IMR-90 (cell line): ENCODE measurements around the gene HS6ST3. TPM values are rescaled to one million over a fixed set of nuclear protein-coding genes. Genes with fewer than 3 reads are reported as not detected.

Experiments used
- ATAC-seq: fragments of 200-7000 bp; cut with Tn5 transposase; 2 replicates; pipeline ENCODE4 v1.9.1; 2020; ENCODE audit warnings: low read depth, mild to moderate bottlenecking, moderate library complexity
- BruUV-seq: library from RNA; stranded (reverse); fragments of 400-500 nt; replicated peaks from 2 replicates; lab custom pipeline; 2021; lab: Mats Ljungman, UMichigan
- CTCF ChIA-PET: fragments of 300-600 bp; formaldehyde crosslinking; extraction: SDS; loops from one replicate; lab custom pipeline; 2021; ENCODE audit warnings: antibody characterized with exemption; lab: Yijun Ruan, JAX
- POLR2A ChIA-PET: fragments of 300-600 bp; sonication (Branson Sonifier 250); formaldehyde crosslinking; loops from one replicate; lab custom pipeline; 2022; ENCODE audit warnings: antibody characterized with exemption; ENCODE audit not compliant: unreplicated experiment; lab: Charles Lee
- DNase-seq: peaks from one replicate; pipeline ENCODE4 v3.0.0; 2013
- H2AFZ ChIP-seq: replicated peaks from 2 replicates; pipeline ENCODE3; 2013; ENCODE audit warnings: low read length, mild to moderate bottlenecking; ENCODE audit not compliant: poor library complexity
- H2AK5ac ChIP-seq: 2 replicates; pipeline ENCODE4 v1.6.1; 2013; ENCODE audit warnings: low read depth, low read length, inconsistent platforms
- H2AK9ac ChIP-seq: replicated peaks from 2 replicates; pipeline ENCODE3; 2013; ENCODE audit warnings: mild to moderate bottlenecking, low read depth, low read length, moderate library complexity; ENCODE audit not compliant: poor library complexity
- H2BK120ac ChIP-seq: 2 replicates; pipeline ENCODE4 v1.6.1; 2013; ENCODE audit warnings: low read depth, low read length, inconsistent platforms
- H2BK15ac ChIP-seq: 3 replicates; pipeline ENCODE4 v1.6.1; 2013; ENCODE audit warnings: low read depth, low read length, inconsistent platforms
- H2BK20ac ChIP-seq: 2 replicates; pipeline ENCODE4 v1.6.1; 2013; ENCODE audit warnings: low read depth, mild to moderate bottlenecking, inconsistent platforms, low read length, moderate library complexity
- H2BK5ac ChIP-seq: 2 replicates; pipeline ENCODE4 v1.6.1; 2013; ENCODE audit warnings: mild to moderate bottlenecking, low read depth, low read length, inconsistent platforms; ENCODE audit not compliant: poor library complexity, severe bottlenecking
- H3K14ac ChIP-seq: replicated peaks from 2 replicates; pipeline ENCODE4 v1.6.1; 2013; ENCODE audit warnings: low read depth, low read length, inconsistent platforms
- H3K18ac ChIP-seq: 2 replicates; pipeline ENCODE4 v1.6.1; 2013; ENCODE audit warnings: low read depth, low read length, control low read depth
- H3K23ac ChIP-seq: 2 replicates; pipeline ENCODE4 v1.6.1; 2013; ENCODE audit warnings: low read depth, low read length, inconsistent platforms
- H3K27ac ChIP-seq: 2 replicates; pipeline ENCODE4 v1.5.1; 2013; ENCODE audit warnings: mild to moderate bottlenecking, control low read depth, low read length; ENCODE audit not compliant: insufficient read depth
- H3K27me3 ChIP-seq: 2 replicates; pipeline ENCODE4 v1.6.1; 2013; ENCODE audit warnings: low read length; ENCODE audit not compliant: control insufficient read depth, insufficient read depth
- H3K36me3 ChIP-seq: 2 replicates; pipeline ENCODE4 v1.6.1; 2013; ENCODE audit warnings: low read length, mixed read lengths; ENCODE audit not compliant: control insufficient read depth, insufficient read depth
- H3K4ac ChIP-seq: 2 replicates; pipeline ENCODE4 v1.6.1; 2013; ENCODE audit warnings: low read depth, low read length, inconsistent platforms
- H3K4me1 ChIP-seq: 2 replicates; pipeline ENCODE4 v1.6.1; 2013; ENCODE audit warnings: low read length, mixed read lengths; ENCODE audit not compliant: control insufficient read depth, insufficient read depth
- H3K4me2 ChIP-seq: 2 replicates; pipeline ENCODE4 v1.6.1; 2013; ENCODE audit warnings: low read depth, mild to moderate bottlenecking, control low read depth, low read length, moderate library complexity
- H3K4me3 ChIP-seq: 2 replicates; pipeline ENCODE4 v1.5.1; 2013; ENCODE audit warnings: low read depth, mild to moderate bottlenecking, control low read depth, low read length, moderate library complexity; ENCODE audit not compliant: insufficient read depth
- H3K56ac ChIP-seq: 2 replicates; pipeline ENCODE4 v1.6.1; 2013; ENCODE audit warnings: low read length, inconsistent platforms; ENCODE audit not compliant: insufficient read depth; ENCODE audit errors: extremely low read depth
- H3K79me1 ChIP-seq, 2 experiments: 2 replicates each; pipeline ENCODE4 v1.6.1; 2013; ENCODE audit warnings: low read length in 2 of 2, inconsistent platforms in 1 of 2, low read depth in 1 of 2
- H3K9ac ChIP-seq: 2 replicates; pipeline ENCODE4 v1.6.1; 2013; ENCODE audit warnings: low read depth, low read length, control low read depth
- H3K9me1 ChIP-seq: 2 replicates; pipeline ENCODE4 v1.6.1; 2013; ENCODE audit warnings: low read length, inconsistent platforms; ENCODE audit not compliant: insufficient read depth
- H3K9me3 ChIP-seq: 2 replicates; pipeline ENCODE4 v1.6.1; 2013; ENCODE audit warnings: low read length; ENCODE audit not compliant: control insufficient read depth, insufficient read depth
- H4K20me1 ChIP-seq: 2 replicates; pipeline ENCODE4 v1.6.1; 2013; ENCODE audit warnings: low read length, inconsistent platforms; ENCODE audit not compliant: insufficient read depth
- H4K5ac ChIP-seq: 2 replicates; pipeline ENCODE4 v1.6.1; 2013; ENCODE audit warnings: mild to moderate bottlenecking, low read depth, low read length, control low read depth
- H4K8ac ChIP-seq, 2 experiments: 2 replicates each; pipeline ENCODE4 v1.6.1; 2013; ENCODE audit warnings: low read depth in 2 of 2, low read length in 2 of 2, control low read depth in 1 of 2, inconsistent platforms in 1 of 2
- H4K91ac ChIP-seq: 2 replicates; pipeline ENCODE4 v1.6.1; 2013; ENCODE audit warnings: low read depth, low read length, inconsistent platforms; ENCODE audit not compliant: insufficient read depth
- NFE2L2 ChIP-seq: fragments of 150-350 bp; IDR thresholded peaks from 2 replicates; pipeline ENCODE4 v1.6.1; 2016; ENCODE audit warnings: low read depth, mild to moderate bottlenecking, low read length
- WGBS, 2 experiments: methylation state at CpG; one replicate each; pipeline versions ENCODE4 v1.1.5 to v1.1.7; 2013; ENCODE audit warnings: missing lambda C conversion rate in 2 of 2; ENCODE audit not compliant: insufficient read length in 1 of 2; ENCODE audit errors: extremely low coverage in 2 of 2; 5-methylcytosine and 5-hydroxymethylcytosine counted together
- dilution Hi-C: fragments of 300-500 bp; cut with HindIII; formaldehyde crosslinking; loops from one replicate; pipeline ENCODE4 v1.14.3; 2018; ENCODE audit warnings: low sequenced_read_pairs; ENCODE audit not compliant: unreplicated experiment
- in situ Hi-C: fragments of 300-500 bp; cut with MboI; formaldehyde crosslinking; loops from 3 replicates; pipeline ENCODE4 v1.14.3; 2019; ENCODE audit warnings: low sequenced_read_pairs, inconsistent platforms, mixed read lengths
- intact Hi-C: fragments of 100-400 bp; cut with micrococcal nuclease; formaldehyde crosslinking; loops from 2 replicates; pipeline ENCODE4 v1.10.0; 2022
- polyA plus RNA-seq, 3 experiments: library from polyadenylated mRNA; depleted of rRNA; stranded (reverse); fragments of >200 nt; gene quantifications; 2 replicates each; pipeline ENCODE4 v1.2.3, GENCODE V29; 2012; ENCODE audit warnings: low replicate concordance in 1 of 3
- total RNA-seq: library from RNA; depleted of rRNA; stranded (reverse); fragments of >200 nt; gene quantifications from 2 replicates; pipeline ENCODE4 v1.2.3, GENCODE V29; 2012

Gene HS6ST3
- total and polyA plus RNA-seq, 2 of the 4 experiments (the other 2 are of a cell fraction): not detected

DNA sequence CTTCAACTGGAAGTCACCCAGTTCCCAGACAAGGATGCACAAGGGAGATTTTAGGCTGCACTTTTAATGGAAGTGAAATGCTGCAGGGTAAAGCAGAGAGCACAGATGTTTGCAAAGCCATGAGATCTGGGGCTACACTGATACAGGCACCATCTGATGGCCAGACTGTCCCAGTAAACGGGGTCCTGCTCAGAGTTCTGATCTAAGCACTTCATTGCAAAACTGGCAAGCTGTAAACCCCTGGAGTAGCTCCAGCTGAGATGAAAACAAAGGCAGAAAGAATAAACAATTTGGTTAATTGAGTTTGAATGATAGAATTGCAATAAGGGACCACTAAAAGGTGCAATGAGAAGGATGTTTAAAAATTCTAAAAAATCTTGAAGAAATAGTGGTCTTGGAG lies 707.2 kb downstream of the HS6ST3 start:
- no peak for ATAC-seq

More for the DNA sequence above, 707.2 kb downstream of the HS6ST3 start:
- no peaks in the 10 kb centered on the region for H3K9me3 ChIP-seq
- BruUV-seq: no TSS peak
- H4K8ac ChIP-seq: no peak overlapping the region
- TF ChIP-seq NFE2L2: no peak
- no peak overlapping the region for H2AFZ ChIP-seq
- H3K27me3 ChIP-seq: no peaks in the 10 kb centered on the region
- H2BK5ac ChIP-seq: no peak overlapping the region
- intact Hi-C loops (no loop called here), dilution Hi-C loops (no loop called here), in situ Hi-C loops (no loop called here)
- no peak for DNase-seq
- no peak overlapping the region for H2BK120ac ChIP-seq
- no peak overlapping the region for H3K23ac ChIP-seq
- H3K36me3 ChIP-seq: no peaks in the 10 kb centered on the region
- WGBS, 2 experiments: no CpG with 5 or more reads among the region's 1 CpG
- POLR2A ChIA-PET: no interaction called here
- H3K4me3 ChIP-seq: no peak overlapping the region
- H3K27ac ChIP-seq: no peak overlapping the region
- no peak overlapping the region for H3K18ac ChIP-seq
- no peak overlapping the region for H3K14ac ChIP-seq
- no peak overlapping the region for H3K4ac ChIP-seq
- no peak overlapping the region for H3K4me2 ChIP-seq
- H2BK20ac ChIP-seq: no peak overlapping the region
- H2BK15ac ChIP-seq: no peak overlapping the region
- H3K4me1 ChIP-seq: no peaks in the 10 kb centered on the region
- H3K79me1 ChIP-seq: no peaks in the 10 kb centered on the region
- no peak overlapping the region for H3K9ac ChIP-seq
- H2AK9ac ChIP-seq: no peak overlapping the region
- CTCF ChIA-PET: no interaction called here
- H2AK5ac ChIP-seq: no peak overlapping the region
- no peak overlapping the region for H4K91ac ChIP-seq
- H4K5ac ChIP-seq: no peak overlapping the region
- no peaks in the 10 kb centered on the region for H4K20me1 ChIP-seq
- H3K9me1 ChIP-seq: no peaks in the 10 kb centered on the region
- no peak overlapping the region for H3K56ac ChIP-seq
